ENCODE data around the gene MSN. TPM values are rescaled to one million over a fixed set of nuclear protein-coding genes. Genes with fewer than 3 reads are reported as not detected.

The MSN gene
- total RNA-seq, 3 donors from 2014 or later (not counting 1 experiment from before 2014, with no cell fraction given) = 866 to 1,028 (median 919) TPM

DNA sequence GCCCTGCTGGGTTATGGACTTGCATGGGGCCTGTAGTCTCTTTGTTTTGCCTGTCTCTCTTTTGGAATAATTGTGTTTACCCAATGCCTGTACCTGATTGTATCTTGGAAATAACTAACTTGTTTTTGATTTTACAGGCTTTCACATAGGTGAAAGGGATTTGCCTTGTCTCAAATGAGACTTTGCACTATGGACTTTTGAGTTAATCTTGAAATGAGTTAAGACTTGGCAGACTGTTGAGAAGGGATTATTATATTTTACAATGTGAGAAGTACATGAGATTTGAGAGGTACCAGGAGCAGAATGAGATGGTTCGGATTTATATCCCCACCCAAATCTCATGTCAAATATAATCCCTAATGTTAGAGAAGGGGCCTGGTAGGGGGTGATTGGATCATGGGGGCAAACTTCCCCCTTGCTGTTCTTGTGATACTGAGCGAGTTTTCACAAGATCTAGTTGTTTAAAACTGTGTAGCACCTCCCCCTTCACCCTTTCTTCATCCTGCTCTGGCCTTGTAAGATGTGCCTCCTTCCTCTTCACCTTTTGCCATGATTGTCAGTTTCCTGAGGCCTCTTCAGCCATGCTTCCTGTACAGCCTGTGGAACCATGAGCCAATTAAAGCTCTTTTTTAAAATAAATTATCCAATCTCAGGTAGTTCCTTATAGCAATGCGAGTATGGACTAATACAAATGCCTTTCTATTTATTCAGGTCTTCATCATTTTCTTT, 102.3 kb downstream of the MSN start:
- WGBS (ENCODE audit: insufficient coverage) = no CpG with 5 or more reads among the region's 3 CpGs
- H3K27ac ChIP-seq (ENCODE audit: low read length) = no peak overlapping the region
- H3K36me3 Mint-ChIP-seq = no peaks in the 10 kb centered on the region
- H3K27me3 Mint-ChIP-seq (ENCODE audit: low read depth in 2 of 2) = no peaks in the 10 kb centered on the region
- DNase-seq (no peak), ATAC-seq (no peak)
- intact Hi-C loops (cut with micrococcal nuclease) = loop anchor here (10.0 kb wide), 1 partner anchor 345 kb away; no protein-coding TSS in a partner anchor
- H3K4me1 ChIP-seq (ENCODE audit: control insufficient read depth, insufficient read depth, low read length) = no peaks in the 10 kb centered on the region
- no peaks in the 10 kb centered on the region for H3K9me3 ChIP-seq (ENCODE audit: control insufficient read depth, insufficient read depth, low read length)
- H3K27me3 ChIP-seq (ENCODE audit: control insufficient read depth, insufficient read depth, low read length) = no peaks in the 10 kb centered on the region
- no peak overlapping the region for H3K4me3 Mint-ChIP-seq
- no peak overlapping the region for H3K27ac Mint-ChIP-seq
- no peaks in the 10 kb centered on the region for H3K36me3 ChIP-seq (ENCODE audit: control insufficient read depth, insufficient read depth, low read length)
- peaks cover 0 to 10% of the 10 kb centered on the region in 2 donors for H3K4me1 Mint-ChIP-seq
- no peak overlapping the region for H3K4me3 ChIP-seq (ENCODE audit: low read length)
- no peaks in the 10 kb centered on the region for H3K9me3 Mint-ChIP-seq
- TF ChIP-seq, protein P1, sequence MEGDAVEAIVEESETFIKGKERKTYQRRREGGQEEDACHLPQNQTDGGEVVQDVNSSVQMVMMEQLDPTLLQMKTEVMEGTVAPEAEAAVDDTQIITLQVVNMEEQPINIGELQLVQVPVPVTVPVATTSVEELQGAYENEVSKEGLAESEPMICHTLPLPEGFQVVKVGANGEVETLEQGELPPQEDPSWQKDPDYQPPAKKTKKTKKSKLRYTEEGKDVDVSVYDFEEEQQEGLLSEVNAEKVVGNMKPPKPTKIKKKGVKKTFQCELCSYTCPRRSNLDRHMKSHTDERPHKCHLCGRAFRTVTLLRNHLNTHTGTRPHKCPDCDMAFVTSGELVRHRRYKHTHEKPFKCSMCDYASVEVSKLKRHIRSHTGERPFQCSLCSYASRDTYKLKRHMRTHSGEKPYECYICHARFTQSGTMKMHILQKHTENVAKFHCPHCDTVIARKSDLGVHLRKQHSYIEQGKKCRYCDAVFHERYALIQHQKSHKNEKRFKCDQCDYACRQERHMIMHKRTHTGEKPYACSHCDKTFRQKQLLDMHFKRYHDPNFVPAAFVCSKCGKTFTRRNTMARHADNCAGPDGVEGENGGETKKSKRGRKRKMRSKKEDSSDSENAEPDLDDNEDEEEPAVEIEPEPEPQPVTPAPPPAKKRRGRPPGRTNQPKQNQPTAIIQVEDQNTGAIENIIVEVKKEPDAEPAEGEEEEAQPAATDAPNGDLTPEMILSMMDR (IDR thresholded peaks at IDR 0.05) = no peak

DNA sequence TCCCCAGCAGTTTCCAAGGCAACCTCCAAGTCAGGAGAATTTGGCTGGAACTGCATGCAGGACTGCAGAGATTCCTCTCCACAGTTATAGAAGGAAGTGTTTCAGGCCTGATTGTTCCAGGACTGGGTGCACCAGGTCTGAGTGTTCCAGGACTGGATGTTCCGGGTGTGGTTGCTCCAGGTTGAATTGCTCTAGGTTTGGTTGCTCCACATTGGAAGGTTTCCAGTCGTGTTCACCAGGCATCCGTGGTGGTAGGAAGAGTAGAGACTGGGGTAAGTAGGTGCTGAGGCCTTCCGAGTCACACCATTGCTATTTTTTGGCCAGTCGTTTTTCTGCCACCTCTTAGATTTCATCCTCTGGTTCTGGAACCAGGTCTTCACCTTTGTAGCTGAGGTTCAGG, 105.4 kb downstream of the MSN start:
- Histone ChIP-seq H3K27ac (ENCODE audit: low read length) (no peak overlapping the region), H3K36me3 (ENCODE audit: control insufficient read depth, insufficient read depth, low read length) (no peaks in the 10 kb centered on the region), H3K4me3 (ENCODE audit: low read length) (no peak overlapping the region), H3K4me1 (ENCODE audit: control insufficient read depth, insufficient read depth, low read length) (no peaks in the 10 kb centered on the region), H3K9me3 (ENCODE audit: control insufficient read depth, insufficient read depth, low read length) (no peaks in the 10 kb centered on the region), H3K27me3 (ENCODE audit: control insufficient read depth, insufficient read depth, low read length) (no peaks in the 10 kb centered on the region)
- Mint-ChIP-seq H3K4me3 (no peak overlapping the region), H3K4me1 (peaks cover 0 to 10% of the 10 kb centered on the region in 2 donors), H3K36me3 (no peaks in the 10 kb centered on the region), H3K9me3 (no peaks in the 10 kb centered on the region), H3K27ac (no peak overlapping the region), H3K27me3 (ENCODE audit: low read depth in 2 of 2) (no peaks in the 10 kb centered on the region)
- DNase-seq (no peak), ATAC-seq (no peak)
- intact Hi-C loops (cut with micrococcal nuclease) = no loop called here
- TF ChIP-seq, protein P1 (IDR thresholded peaks at IDR 0.05) = no peak
- WGBS (ENCODE audit: insufficient coverage) = 94% methylated on average over 5 of the region's 5 CpGs

DNA sequence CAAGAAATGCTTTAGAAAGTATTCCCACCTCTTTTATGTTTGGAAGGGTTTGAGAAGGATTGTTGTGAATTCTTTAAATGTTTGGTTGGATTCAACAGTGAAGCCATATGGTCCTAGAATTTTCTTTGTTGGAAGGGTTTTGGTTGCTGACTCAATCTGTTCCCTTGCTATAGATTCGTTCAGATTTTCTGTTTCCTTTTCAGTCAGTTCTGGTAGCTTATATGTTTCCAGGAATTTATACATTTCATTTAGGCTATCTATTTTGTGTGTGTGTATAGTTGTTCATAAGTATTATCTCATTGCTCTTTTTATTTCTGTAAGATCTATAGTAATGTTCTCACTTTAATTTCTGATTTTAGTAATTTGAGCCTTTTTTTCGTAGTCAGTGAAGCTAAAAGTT, 114.4 kb downstream of the MSN start:
- Mint-ChIP-seq H3K4me3 (no peak overlapping the region), H3K36me3 (no peaks in the 10 kb centered on the region), H3K9me3 (no peaks in the 10 kb centered on the region), H3K27ac (no peak overlapping the region), H3K27me3 (ENCODE audit: low read depth in 2 of 2) (peaks cover 0 to 17% of the 10 kb centered on the region in 2 donors), H3K4me1 (peaks cover 8 to 16% of the 10 kb centered on the region in 2 donors)
- DNase-seq = no peak
- no CpG with 5 or more reads among the region's 2 CpGs for WGBS (ENCODE audit: insufficient coverage)
- Histone ChIP-seq H3K4me1 (ENCODE audit: control insufficient read depth, insufficient read depth, low read length) (no peaks in the 10 kb centered on the region), H3K4me3 (ENCODE audit: low read length) (no peak overlapping the region), H3K36me3 (ENCODE audit: control insufficient read depth, insufficient read depth, low read length) (no peaks in the 10 kb centered on the region), H3K27me3 (ENCODE audit: control insufficient read depth, insufficient read depth, low read length) (no peaks in the 10 kb centered on the region), H3K27ac (ENCODE audit: low read length) (no peak overlapping the region), H3K9me3 (ENCODE audit: control insufficient read depth, insufficient read depth, low read length) (no peaks in the 10 kb centered on the region)
- intact Hi-C loops (cut with micrococcal nuclease) = no loop called here
- TF ChIP-seq, protein P1 (IDR thresholded peaks at IDR 0.05) = no peak
- ATAC-seq = no peak

- no peak overlapping the region for H3K4me3 Mint-ChIP-seq
- H3K9me3 Mint-ChIP-seq = no peaks in the 10 kb centered on the region
- H3K4me1 Mint-ChIP-seq = peaks cover 8 to 16% of the 10 kb centered on the region in 2 donors
- intact Hi-C loops (cut with micrococcal nuclease) = no loop called here
- Histone ChIP-seq H3K27me3 (ENCODE audit: control insufficient read depth, insufficient read depth, low read length) (no peaks in the 10 kb centered on the region), H3K27ac (ENCODE audit: low read length) (no peak overlapping the region), H3K4me3 (ENCODE audit: low read length) (no peak overlapping the region), H3K9me3 (ENCODE audit: control insufficient read depth, insufficient read depth, low read length) (no peaks in the 10 kb centered on the region), H3K36me3 (ENCODE audit: control insufficient read depth, insufficient read depth, low read length) (no peaks in the 10 kb centered on the region), H3K4me1 (ENCODE audit: control insufficient read depth, insufficient read depth, low read length) (no peaks in the 10 kb centered on the region)
- TF ChIP-seq, protein P1 (IDR thresholded peaks at IDR 0.05) = no peak
- WGBS (ENCODE audit: insufficient coverage) = 10% methylated on average over 1 of the region's 1 CpG
- no peak overlapping the region for H3K27ac Mint-ChIP-seq
- ATAC-seq = no peak
- DNase-seq = no peak
- no peaks in the 10 kb centered on the region for H3K36me3 Mint-ChIP-seq
- peaks cover 0 to 17% of the 10 kb centered on the region in 2 donors for H3K27me3 Mint-ChIP-seq (ENCODE audit: low read depth in 2 of 2)
These were observed 116.3 kb downstream of the MSN start for GRCh38 chrX:65783746-65784145.
